NCI-H1694 (cell line): ENCODE results near the gene CA7.

Experiments
- DNase-seq: peaks from one replicate; lab custom pipeline; 2025; lab: John Stamatoyannopoulos, UW

CA7 gene

DNA sequence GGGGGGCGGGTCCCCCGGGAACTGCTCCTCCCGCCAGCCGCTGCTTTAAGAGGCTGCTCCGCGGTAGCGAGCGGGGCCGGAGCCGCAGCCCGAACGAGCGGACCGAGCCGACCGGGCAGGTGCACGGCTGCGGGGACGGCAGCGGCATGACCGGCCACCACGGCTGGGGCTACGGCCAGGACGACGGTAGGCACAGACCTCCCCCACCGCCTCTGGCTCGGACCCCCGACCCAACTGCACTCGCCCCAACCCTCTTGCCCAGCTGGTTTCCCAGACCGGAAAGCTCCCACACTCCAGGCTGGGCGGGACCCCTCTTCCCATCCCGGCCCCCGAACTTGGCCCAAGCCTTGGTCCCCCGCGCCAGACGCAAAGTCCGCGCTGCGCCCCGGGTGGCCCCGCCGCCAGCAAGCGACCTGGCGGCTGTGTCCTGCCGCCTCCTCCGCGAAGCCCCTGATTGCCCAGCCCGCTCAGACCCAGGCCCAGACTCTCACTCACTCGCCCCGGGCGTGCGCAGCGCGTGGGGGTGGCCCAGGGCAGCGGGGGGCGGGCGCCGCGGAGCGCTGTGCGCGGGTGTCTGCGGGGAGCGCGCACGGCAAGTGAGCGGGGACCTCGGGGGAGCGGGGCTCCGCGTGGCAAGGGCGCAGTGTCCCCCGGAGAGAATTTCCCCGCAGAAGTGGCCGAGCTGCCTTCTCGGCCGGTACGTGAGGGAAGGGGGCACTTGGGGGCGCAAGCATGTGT lies at the start of gene CA7:
TSS of gene CA7 (plus strand) at position 73 of the 738 bp plus-strand sequence. CDS start at position 147, 74 bp downstream.
- no peak for DNase-seq

DNA sequence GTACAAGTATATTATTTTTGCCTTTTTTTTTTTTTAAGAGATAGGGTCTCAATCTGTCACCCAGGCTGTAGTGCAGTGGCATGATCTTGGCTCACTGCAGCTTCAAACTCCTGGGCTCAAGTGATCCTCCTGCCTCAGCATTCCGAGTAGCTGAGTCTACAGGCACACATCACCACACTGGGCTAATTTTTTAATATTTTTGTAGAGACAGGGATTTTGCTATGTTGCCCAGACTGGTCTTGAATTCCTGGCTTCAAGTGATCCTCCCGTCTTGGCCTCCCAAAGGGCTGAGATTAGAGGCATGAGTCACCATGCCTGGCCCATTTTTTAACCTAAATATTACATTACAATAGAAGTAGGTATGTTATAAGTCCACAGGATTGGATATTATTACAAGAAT lies 46.1 kb upstream of the CA7 start:
- no peak for DNase-seq

DNA sequence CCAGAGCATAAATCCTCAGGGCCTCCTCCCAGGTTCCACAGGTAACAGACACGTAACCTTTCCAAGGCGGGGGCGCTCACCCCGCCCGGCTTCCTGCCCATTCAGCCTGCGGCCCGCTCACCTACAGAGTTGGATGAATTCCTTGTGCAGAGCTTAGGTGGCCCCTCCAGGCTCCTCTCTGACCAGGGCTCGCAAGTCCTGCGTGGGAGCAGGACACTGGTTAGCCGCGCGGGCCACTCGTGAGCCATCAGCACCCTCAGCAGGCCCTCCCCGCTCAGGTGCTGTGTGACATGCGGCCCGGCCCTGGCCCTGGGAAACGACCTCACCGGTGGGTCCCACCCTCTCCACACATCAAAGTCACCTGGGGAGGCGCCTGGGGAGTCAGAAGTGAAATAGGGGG lies 43.4 kb upstream of the CA7 start:
- DNase-seq = no peak

DNA sequence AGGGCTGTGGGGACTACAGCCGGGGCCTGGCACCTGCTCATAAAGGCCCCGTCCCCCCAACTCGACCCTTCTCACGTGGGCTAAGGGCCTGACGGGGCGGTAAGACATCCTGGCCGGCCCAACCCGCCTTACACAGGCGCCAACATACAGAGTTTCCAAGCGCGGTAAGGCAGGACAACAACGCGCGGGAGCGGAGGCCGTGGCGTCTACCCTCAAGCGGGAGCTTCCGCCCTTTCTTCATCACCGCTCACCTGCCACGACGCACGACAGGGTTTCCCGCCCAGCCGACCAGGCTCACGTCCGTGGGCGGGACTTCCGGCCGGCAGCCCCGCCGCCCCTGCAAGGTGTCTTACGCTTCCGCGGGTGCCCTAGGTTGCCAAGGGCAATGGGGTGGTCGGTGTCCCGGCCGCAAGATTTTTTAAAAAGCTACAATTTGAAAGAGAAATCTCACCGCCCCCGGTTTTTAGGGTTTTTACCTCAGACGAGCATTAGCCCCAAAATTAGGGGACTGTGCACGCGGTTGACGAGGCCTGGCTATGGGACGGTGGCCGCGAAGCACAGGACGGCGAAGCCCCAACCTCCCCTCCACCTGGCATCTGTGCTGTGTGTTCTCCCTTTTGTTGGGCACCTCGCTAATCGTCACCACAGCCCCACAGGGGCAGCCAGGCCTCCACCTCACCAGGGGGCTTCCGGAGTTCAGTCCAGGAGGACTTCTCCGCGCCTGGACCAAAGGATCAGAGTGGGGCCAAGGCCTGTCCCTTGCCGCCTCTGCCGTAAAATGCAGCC lies 42.7 kb upstream of the CA7 start, which contains the start of gene TERB1:
TSS of gene TERB1 (minus strand) at position 265 of the 786 bp plus-strand sequence. CDS start 4,786 bp downstream, outside the sequence.
- DNase-seq = no peak

DNA sequence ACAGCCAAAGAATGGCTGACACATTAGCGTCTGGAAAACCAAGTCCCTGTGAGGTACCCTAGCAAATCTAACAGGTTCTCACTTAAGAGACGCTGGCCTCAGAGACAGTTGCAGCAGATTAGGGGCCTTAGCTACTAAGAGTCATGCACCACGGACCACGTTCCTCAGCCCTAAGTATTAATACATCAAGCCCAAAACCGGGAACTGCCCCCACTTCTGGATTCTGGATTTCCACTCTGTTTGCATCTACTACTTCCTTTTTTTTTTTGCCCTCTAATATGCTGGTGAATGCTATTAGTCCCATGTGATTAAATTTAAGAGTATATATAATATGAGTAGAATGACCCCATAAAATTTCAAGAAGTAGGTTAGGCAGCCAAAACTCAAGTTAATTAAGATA lies 42.1 kb upstream of the CA7 start:
- no peak for DNase-seq

DNA sequence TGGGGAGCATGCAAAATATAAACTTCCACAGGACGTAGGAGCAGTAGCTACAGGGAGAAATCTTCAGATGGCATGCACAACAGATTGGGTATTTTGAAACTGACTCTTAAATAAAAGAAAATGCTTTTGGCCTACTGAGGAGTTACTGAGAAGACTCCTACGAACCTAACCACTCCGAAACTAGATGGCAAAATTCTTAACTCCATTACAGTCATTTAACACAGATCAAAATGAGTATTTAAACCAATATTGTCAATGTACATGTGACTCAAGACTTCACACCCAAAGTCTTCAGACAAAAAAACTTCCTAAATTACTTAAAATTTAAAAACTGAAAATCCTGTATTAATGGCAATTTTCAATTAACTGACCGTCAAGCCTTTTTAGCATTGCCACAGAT lies 34.4 kb upstream of the CA7 start:
- DNase-seq = no peak

DNA sequence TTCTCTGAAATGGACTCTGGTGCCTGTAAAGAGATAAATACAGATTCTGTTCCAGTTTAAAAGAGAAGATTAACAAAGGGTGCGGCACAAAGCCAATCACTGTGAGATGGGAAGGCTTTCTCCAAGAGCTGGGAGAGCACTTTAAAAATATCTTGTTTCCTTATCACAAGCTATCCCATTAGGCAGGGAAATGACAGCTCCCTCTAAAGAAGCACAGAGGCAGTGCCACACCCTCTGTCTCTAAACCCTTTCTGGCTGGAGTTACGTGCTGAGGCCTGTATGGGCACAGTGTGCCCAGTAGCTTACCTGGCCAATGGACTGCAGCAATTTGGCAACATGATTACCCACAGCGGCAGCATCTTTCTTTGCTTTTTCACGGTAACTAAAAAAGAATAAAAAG lies 33.8 kb upstream of the CA7 start:
- no peak for DNase-seq

DNA sequence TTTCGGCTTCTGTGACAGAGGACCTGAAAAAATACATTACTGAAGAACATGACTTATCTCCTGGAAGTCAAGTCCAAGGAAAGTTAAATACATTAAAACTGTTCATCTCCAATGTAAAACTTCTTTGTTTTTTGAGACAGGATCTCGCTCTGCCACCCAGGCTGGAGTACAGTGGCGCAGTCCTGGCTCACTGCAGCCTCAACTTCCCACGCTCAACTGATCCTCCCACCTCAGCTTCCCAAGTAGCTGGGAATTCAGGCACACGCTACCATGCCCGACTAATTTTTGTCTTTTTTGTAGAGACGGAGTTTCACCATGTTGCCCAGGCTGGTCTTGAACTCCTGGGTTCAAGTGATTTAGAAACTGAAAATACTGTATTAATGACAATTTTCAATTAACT lies 33.2 kb upstream of the CA7 start:
- no peak for DNase-seq

DNA sequence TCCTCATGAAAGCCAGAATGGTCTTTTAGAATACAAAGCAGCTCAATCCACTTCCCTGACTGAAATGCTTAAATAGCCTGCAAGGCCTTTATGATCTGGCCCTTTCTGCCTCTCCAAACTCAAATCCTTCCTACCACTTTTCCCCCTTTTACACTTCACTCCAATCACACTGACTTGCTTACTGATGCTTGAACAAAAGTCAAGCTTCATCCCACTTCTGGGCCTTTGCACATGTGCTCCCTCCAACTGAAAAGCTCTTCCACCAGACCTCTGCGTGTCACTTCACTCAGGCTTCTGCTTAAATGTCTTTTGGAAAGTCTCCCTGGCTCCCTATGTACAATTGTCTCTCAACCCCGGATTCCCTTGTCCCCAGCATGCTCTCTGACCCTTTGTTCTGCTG lies 29.5 kb upstream of the CA7 start:
- no peak for DNase-seq

DNA sequence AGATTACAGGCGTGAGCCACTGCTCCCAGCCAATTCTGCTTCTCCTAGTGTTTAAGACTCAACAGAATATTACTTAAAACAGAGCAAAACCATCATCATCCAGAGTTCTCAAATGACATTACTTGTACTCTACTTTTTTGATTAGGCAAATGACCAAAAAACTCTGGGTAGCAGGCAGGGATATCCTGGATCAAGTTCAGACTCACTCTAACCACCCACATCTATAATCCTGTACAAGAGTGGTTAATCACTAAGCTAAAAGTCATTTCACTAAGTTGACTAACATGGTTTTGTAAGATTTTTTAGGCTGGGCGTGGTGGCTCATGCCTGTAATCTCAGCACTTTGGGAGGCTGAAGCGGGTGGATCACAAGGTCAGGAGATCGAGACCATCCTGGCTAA lies 20.2 kb upstream of the CA7 start:
- DNase-seq = no peak

DNA sequence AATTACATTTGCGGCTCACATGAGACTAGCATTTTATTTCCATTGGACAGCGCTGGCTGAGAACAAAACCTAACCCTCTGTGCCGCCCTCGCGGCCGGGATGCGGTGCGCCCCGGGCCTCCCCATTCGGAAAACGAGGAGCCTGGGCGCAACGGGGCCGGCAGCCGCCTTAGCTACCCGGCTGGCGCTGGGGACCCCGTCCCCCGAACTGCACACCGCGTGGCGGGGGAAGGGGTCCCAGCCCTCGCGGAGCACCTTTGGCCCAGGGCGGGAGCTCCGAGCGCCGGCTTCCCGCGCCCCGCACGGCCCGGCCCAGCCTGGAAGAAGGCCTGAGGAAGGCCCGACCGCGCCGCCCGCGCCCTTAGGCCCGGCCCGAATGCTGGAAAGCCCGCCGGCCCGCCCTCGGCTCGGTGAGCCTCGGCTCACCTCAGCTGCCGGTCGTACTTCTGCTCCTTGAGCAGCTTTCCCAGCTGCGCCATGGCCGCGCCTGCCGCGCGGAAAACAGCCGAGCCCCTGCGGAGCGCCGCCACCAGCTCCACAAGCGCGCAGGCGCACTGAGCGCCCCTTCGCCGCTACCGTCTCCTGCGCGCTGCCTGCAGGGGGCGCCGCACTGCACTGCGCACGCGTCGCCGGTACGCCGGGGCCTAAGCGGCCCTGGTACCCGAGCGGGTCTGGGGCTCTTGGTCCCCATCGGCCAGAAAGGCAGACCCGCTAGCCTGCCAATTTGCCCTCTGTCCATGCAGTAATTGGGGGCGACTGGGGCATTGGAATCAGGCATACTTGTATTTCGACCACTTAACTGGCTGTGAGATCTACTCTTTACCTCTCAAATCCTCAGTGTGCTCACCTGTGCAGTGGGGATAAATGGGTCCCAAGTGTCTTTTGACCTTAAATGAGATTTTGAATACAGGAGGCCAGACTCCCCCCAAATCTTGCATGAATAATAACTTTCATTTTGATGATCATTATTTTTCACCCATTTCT lies 13.5 kb upstream of the CA7 start, which contains the start of gene NAE1:
TSS of gene NAE1 (minus strand) at position 555 of the 983 bp plus-strand sequence. CDS start at position 478, 77 bp downstream.
- DNase-seq = peak; percentile 50

DNA sequence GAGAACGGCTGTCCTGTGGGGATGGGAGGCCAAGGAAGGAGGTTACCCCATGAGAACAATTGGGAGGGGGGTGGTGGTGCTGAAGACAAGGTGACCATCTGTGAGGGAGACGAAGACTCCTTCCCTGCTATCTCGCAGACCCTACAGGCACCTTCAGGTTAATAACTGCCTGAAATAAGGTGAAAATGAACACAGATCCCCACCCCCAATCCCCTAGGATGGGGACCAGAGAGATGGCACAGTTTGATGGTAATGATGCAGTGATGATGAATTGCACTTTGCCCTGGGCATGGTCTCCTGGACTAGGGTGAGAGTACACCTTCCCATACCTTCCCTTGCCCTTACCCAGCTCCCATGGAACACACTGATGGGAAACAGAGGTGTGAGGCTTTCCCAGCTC lies 12.0 kb upstream of the CA7 start:
- no peak for DNase-seq

DNA sequence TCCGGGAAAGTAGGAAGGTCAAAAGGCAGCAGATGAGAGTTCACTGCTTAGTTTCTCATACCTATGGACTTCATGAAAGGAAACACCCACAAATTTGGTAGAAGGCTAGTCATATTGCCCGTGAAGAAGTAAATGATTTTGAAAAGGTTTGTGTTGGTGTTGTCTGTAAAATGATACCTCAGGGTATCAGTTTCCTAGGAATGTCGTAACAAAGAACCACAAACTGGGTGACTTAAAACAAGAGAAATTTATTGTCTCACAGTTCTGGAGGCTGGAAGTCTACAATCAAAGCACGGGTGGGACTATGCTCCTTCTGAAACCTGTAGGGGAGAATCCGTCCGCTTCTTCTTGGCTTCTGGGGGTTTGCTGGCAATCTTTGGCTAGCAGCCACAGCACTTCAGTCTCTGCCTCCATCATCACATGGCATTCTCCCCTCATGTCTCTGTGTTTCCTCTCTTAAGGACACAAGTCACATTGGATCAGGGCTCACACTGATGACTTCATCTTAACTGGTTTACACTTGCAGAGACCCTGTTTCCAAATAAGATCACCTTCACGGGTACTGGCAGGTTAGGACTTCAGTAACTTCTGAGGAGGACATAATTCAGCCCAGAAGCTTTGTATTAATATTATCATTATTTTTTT lies 11.4 kb upstream of the CA7 start:
- DNase-seq = no peak

DNA sequence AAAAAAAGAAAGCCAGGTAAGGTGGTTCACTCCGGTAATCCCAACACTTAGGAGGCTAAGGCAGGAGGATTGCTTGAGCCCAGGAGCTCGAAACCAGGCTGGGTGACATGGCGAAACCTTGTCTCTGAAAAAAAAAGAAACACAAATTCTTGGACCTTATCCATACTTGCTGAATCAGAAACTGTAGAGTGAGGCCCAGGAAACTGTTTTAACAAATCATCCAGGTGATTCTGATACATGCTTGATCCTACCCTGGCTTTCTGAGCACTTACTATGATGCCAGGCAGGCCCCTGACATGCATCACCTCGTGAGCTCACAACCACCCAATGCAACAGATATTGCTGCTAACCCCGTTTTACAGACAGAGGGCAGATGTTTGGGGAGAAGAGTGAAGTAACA lies 9.5 kb upstream of the CA7 start:
- DNase-seq = no peak

DNA sequence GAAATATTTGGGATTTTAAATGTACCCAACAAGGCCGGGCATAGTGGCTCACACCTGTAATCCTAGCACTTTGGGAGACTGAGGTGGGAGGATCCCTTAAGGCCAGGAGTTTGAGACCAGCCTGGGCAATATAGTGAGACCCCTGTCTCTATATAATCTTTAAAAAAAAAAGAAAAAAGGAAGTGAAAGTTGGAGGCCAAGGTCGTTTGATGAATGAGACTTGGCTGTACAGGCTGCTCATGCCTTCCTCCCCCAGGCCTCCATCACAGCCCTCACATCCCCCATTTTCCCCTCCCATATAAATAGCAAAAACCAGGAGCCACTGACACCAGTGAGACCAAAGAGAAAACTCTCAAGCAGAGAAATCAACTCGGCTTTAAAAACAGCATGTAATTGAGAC lies 3.3 kb upstream of the CA7 start:
- DNase-seq = no peak

DNA sequence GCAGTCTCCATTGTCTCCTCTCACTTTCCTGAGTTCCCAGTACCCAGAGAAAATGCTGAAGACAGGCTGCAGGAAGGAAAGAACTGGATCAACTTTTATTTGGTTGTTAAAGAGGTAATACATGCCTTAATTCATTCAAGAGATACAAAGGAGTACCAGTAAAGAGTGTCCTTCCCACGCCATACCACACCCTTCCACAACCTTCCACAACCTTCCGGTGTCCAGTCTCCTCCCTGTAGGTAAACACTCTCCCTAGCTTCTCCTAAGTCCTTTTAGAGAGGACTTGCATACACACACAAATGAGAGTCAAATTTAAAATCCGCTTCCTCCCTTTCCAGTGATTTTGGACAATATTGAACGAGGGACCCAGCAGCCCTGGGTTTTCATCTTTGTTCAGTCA lies 2.8 kb upstream of the CA7 start:
- DNase-seq = no peak

DNA sequence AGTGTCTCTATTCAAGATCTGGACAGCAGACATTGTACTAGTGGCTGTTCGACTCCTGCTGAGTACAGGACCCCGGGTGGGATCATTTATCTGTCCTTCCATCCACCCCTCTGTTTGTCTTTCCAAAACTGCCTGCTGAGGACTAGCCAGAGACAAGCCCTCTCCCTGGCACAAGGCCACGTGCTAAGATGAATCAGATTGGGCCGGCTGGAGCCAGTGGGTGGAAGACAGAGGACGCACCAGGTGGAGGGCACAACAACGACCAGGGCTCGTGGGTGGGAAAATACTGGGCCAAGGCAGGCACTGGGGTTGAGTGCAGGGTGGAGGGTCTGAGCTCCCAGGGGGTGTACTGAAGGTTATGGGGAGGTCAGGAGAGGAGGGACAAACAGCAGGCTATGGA lies 1.4 kb upstream of the CA7 start:
- DNase-seq = no peak

DNA sequence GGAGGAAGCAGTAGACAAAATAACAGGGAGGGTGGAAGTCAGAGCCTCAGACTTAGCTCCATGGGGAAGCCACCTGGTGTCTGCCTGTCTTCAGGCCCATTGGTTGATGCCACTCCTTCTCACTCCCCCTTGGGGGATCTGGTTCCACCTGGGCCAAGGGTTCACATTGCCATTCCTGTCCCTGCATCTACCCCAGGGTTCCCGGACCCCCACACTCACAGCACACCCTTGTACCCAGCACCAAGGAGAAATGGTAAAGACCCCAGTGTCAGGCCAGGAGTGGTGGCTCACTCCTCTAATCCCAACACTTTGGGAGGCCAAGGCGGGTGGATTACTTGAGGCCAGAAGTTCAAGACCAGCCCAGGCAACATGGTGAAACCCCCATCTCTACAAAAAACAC lies 1.0 kb upstream of the CA7 start:
- no peak for DNase-seq

DNA sequence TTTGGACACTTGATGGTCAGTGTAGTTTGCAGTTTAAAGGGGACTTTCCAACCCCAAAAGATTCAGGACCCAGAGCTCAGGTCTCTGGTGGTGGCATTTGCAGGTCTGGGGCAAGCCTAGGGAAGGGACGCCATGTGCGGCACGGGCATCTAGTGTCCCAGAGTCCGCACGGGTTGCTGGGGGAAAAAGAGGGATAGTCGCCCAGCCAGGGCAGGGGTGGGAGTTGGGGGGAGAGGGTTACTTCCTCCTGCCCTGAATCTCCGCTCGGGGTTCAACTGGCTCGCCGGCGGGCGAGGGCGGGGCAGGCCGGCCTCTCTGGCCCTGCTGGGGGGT lies 239 bp upstream of the CA7 start:
- no peak for DNase-seq

DNA sequence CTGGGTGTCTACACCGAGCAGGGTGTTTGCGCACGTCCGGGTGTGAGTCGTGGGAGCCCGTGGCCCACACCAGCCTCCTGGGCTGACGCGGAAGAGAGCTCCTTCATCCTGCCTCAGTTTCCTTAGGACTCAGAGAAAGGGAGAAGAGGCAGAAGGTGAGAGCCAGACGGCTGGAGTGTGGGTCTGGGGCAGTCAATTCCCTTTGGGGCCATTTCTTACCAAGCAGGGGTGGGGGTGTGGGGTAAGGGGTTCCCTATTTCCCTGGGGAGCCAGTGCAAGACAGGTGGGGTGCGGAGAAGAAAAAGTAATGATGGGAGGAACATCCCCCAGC lies 831 bp downstream of the CA7 start:
- DNase-seq = no peak

DNA sequence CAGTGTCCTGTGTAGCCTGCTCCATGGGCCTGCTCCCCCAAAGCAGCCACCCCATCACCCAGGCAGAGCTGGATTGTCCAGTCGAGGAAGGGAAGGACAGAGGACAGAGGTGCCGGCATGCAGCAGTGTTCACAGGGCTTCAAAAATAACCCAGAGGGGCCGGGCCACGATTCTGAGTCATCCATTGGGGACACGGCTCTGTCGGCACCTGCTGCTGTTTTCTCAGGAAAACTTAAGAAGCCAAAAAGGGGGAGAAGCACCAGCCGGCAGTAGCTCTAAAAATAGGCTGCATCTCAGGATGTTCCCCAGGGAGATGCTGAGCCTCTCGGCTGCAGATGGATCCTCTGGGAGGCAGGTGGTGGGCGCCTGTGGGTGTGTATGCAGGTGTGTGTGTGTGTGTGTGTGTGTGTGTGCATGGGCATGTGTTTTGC lies 1.6 kb downstream of the CA7 start:
- DNase-seq = no peak

DNA sequence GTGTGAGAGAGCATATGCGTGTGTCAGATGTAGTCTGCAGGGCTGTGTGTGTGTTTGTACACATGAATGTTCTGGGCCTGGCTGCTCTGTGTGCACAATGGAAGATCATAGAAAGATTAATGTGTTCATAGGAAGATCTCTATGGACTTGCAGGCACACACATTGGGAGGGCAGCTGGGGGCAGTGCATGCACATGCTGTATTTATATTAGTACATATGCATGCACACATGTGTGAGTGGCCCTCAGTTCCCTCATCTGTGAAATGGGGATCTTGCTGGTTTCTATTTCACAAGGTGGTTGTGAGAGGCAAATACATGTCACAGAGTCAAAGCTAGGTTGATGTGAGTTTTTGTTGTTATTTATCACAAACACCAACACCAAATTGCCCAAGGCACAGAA lies 2.1 kb downstream of the CA7 start:
- DNase-seq = no peak
